Measurements from ENCODE around the gene SCGB1D4.

The SCGB1D4 gene

DNA sequence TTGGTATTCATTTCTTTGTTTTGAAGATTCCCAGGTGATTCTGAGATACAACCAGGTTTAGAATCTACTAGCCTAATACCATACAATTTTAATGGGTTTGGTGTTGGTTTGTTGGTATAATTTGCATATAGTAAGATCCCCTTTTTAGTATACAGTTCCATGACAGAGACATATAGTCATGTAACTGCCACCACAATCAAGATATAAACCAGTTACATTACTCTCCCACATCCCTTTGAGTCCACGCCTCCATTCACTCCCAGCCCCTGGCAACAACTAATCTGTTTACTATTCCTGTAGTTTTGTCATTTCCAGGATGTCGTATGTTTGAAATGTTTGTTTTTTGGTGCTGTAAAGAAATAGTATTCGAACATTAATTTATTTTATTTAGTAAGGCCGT is 42.7 kb upstream of the SCGB1D4 start:
- no peak overlapping the region for H3K9ac ChIP-seq (ENCODE audit: low read length)
- H3K36me3 ChIP-seq (ENCODE audit: low read length): no peaks in the 10 kb centered on the region
- H3K27me3 ChIP-seq (ENCODE audit: low read length): no peaks in the 10 kb centered on the region
- H3K27ac ChIP-seq (ENCODE audit: low read depth, low read length): no peak overlapping the region
- TF ChIP-seq EZH2phosphoT487 (conservative IDR thresholded peaks at IDR 0.05; ENCODE audit: low read length): no peak
- TF ChIP-seq, protein P1, sequence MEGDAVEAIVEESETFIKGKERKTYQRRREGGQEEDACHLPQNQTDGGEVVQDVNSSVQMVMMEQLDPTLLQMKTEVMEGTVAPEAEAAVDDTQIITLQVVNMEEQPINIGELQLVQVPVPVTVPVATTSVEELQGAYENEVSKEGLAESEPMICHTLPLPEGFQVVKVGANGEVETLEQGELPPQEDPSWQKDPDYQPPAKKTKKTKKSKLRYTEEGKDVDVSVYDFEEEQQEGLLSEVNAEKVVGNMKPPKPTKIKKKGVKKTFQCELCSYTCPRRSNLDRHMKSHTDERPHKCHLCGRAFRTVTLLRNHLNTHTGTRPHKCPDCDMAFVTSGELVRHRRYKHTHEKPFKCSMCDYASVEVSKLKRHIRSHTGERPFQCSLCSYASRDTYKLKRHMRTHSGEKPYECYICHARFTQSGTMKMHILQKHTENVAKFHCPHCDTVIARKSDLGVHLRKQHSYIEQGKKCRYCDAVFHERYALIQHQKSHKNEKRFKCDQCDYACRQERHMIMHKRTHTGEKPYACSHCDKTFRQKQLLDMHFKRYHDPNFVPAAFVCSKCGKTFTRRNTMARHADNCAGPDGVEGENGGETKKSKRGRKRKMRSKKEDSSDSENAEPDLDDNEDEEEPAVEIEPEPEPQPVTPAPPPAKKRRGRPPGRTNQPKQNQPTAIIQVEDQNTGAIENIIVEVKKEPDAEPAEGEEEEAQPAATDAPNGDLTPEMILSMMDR (IDR thresholded peaks at IDR 0.05; ENCODE audit: insufficient read depth, low read length, poor library complexity, severe bottlenecking): no peak
- H3K9me2 ChIP-seq (replicated peaks; ENCODE audit: insufficient read depth, low read length): no peaks in the 10 kb centered on the region
- H2AFZ ChIP-seq (ENCODE audit: low read depth, low read length, severe bottlenecking): no peak overlapping the region
- no peaks in the 10 kb centered on the region; the same call in 1 of the 2 replicates for H3K79me2 ChIP-seq (ENCODE audit: insufficient read depth, low read length)
- H3K9me3 ChIP-seq (ENCODE audit: insufficient read depth, low read length): no peaks in the 10 kb centered on the region
- no peaks in the 10 kb centered on the region for H4K20me1 ChIP-seq (ENCODE audit: low read depth, low read length)
- H3K4me3 ChIP-seq (ENCODE audit: insufficient read depth, low read length, poor library complexity, severe bottlenecking): no peak overlapping the region
- H3F3A ChIP-seq (ENCODE audit: insufficient read depth): no peaks in the 10 kb centered on the region
- no peak overlapping the region for H3K4me2 ChIP-seq (ENCODE audit: low read depth, low read length, poor library complexity, severe bottlenecking)

DNA sequence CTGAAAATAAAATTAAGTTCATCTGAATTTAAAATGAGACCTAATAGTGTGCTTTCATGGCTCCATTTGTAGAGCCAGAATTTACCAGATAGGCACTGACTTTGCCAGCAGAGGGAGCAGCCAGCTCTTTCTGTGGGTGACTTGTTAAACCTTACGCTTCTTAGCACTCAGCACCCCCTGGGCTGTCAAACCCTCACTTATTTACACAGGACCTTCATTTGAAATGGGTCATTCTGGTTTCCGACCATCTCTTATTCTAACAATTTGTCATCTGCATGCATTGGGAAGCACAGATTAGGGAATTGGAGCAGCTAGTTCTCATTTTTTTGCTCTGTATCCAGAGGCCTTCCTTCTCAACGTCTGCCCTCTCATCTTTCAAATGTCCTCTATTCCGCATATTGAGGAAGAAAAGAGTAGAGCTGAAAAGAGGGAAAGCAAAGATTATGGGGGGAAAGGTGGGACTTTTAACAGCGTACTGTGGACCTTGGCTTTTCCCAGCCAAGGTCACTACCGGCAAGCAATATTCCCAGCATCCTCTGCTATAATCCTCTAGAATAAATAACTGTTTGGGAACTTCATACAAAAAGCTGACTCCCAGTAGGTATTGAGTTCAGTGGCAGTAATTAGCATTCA is 41.5 kb upstream of the SCGB1D4 start:
- Histone ChIP-seq H3K4me3 (ENCODE audit: insufficient read depth, low read length, poor library complexity, severe bottlenecking) (no peak overlapping the region), H3F3A (ENCODE audit: insufficient read depth) (no peaks in the 10 kb centered on the region), H3K27ac (ENCODE audit: low read depth, low read length) (no peak overlapping the region), H3K79me2 (ENCODE audit: insufficient read depth, low read length) (no peaks in the 10 kb centered on the region; the same call in 1 of the 2 replicates), H3K36me3 (ENCODE audit: low read length) (no peaks in the 10 kb centered on the region), H3K9me2 (replicated peaks; ENCODE audit: insufficient read depth, low read length) (no peaks in the 10 kb centered on the region), H3K4me2 (ENCODE audit: low read depth, low read length, poor library complexity, severe bottlenecking) (no peak overlapping the region), H4K20me1 (ENCODE audit: low read depth, low read length) (no peaks in the 10 kb centered on the region), H3K27me3 (ENCODE audit: low read length) (no peaks in the 10 kb centered on the region), H3K9me3 (ENCODE audit: insufficient read depth, low read length) (no peaks in the 10 kb centered on the region), H3K9ac (ENCODE audit: low read length) (no peak overlapping the region), H2AFZ (ENCODE audit: low read depth, low read length, severe bottlenecking) (no peak overlapping the region)
- TF ChIP-seq, protein P1 (IDR thresholded peaks at IDR 0.05; ENCODE audit: insufficient read depth, low read length, poor library complexity, severe bottlenecking): peak; percentile 51
- TF ChIP-seq EZH2phosphoT487 (conservative IDR thresholded peaks at IDR 0.05; ENCODE audit: low read length): no peak

DNA sequence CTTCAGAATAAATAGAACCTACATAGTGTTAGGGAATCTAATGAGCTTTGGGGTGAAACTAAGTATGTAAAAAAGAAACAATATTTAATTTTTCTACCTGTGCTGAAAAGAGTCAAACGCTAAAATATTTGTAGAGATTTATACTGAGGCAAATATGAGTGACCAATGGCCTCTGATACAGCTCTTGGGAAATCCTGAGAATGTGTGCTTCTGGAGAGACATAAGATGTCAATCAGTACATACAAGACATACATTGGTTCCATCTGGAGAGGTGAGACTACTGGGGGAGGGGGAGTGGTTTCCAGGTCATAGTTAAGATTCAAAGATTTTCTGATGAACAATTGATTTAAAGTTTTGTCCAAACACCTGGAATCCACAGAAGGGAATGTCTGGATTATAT is 39.3 kb upstream of the SCGB1D4 start:
- H2AFZ ChIP-seq (ENCODE audit: low read depth, low read length, severe bottlenecking): peak overlapping the region; percentile 78
- H3K9ac ChIP-seq (ENCODE audit: low read length): peak overlapping the region; percentile 65

More for the DNA sequence above, 39.3 kb upstream of the SCGB1D4 start:
- Histone ChIP-seq H3K9me2 (replicated peaks; ENCODE audit: insufficient read depth, low read length) (no peaks in the 10 kb centered on the region), H3K4me2 (ENCODE audit: low read depth, low read length, poor library complexity, severe bottlenecking) (peak overlapping the region; percentile 56), H3K36me3 (ENCODE audit: low read length) (no peaks in the 10 kb centered on the region), H3F3A (ENCODE audit: insufficient read depth) (no peaks in the 10 kb centered on the region), H3K79me2 (ENCODE audit: insufficient read depth, low read length) (no peaks in the 10 kb centered on the region; the same call in 1 of the 2 replicates), H3K4me3 (ENCODE audit: insufficient read depth, low read length, poor library complexity, severe bottlenecking) (peak overlapping the region; percentile 58), H3K9me3 (ENCODE audit: insufficient read depth, low read length) (no peaks in the 10 kb centered on the region), H4K20me1 (ENCODE audit: low read depth, low read length) (no peaks in the 10 kb centered on the region), H3K27ac (ENCODE audit: low read depth, low read length) (no peak overlapping the region), H3K27me3 (ENCODE audit: low read length) (no peaks in the 10 kb centered on the region)
- TF ChIP-seq EZH2phosphoT487 (conservative IDR thresholded peaks at IDR 0.05; ENCODE audit: low read length): no peak
- TF ChIP-seq, protein P1 (IDR thresholded peaks at IDR 0.05; ENCODE audit: insufficient read depth, low read length, poor library complexity, severe bottlenecking): no peak
